Mesenchymal stem cell (in vitro differentiated cells and primary cell): Measurements from ENCODE around the gene POLRMT.

ENCODE experiments used
- DNase-seq: peaks from one replicate; pipeline ENCODE4 v3.0.0-alpha.2; 2013
- H2AFZ ChIP-seq: one replicate; pipeline ENCODE4 v1.6.1; 2013; ENCODE audit warnings: low read depth, mild to moderate bottlenecking, control low read depth, inconsistent platforms, low read length, moderate library complexity
- H2AK5ac ChIP-seq: 2 replicates; pipeline ENCODE4 v1.6.1; 2013; ENCODE audit warnings: low read length, moderate library complexity, mild to moderate bottlenecking, inconsistent platforms; ENCODE audit not compliant: severe bottlenecking
- H2BK120ac ChIP-seq: one replicate; pipeline ENCODE4 v1.6.1; 2013; ENCODE audit warnings: low read depth, mild to moderate bottlenecking, inconsistent platforms, low read length, moderate library complexity
- H2BK12ac ChIP-seq, 2 experiments: one replicate each; pipeline ENCODE4 v1.6.1; 2013; ENCODE audit warnings: inconsistent platforms in 2 of 2, low read length in 2 of 2, mild to moderate bottlenecking in 2 of 2, moderate library complexity in 2 of 2, control low read depth in 1 of 2
- H2BK15ac ChIP-seq: one replicate; pipeline ENCODE4 v1.6.1; 2013; ENCODE audit warnings: mild to moderate bottlenecking, low read depth, inconsistent platforms; ENCODE audit not compliant: poor library complexity, severe bottlenecking
- H2BK5ac ChIP-seq: 2 replicates; pipeline ENCODE4 v1.6.1; 2013; ENCODE audit warnings: low read depth, mild to moderate bottlenecking, low read length, control low read depth, inconsistent platforms; ENCODE audit not compliant: poor library complexity, severe bottlenecking
- H3K14ac ChIP-seq, 2 experiments: one replicate each; pipeline ENCODE4 v1.6.1; 2013; ENCODE audit warnings: inconsistent platforms in 2 of 2, low read length in 2 of 2, control low read depth in 1 of 2, mild to moderate bottlenecking in 1 of 2, moderate library complexity in 1 of 2
- H3K18ac ChIP-seq, 2 experiments: one replicate each; pipeline ENCODE4 v1.6.1; 2013; ENCODE audit warnings: inconsistent platforms in 2 of 2, low read length in 2 of 2, control low read depth in 1 of 2, low read depth in 1 of 2, mild to moderate bottlenecking in 1 of 2
- H3K23ac ChIP-seq, 2 experiments: one replicate each; pipeline ENCODE4 v1.6.1; 2013; ENCODE audit warnings: inconsistent platforms in 2 of 2, low read length in 2 of 2, mild to moderate bottlenecking in 2 of 2, moderate library complexity in 2 of 2, control low read depth in 1 of 2
- H3K27ac ChIP-seq: 2 replicates; pipeline ENCODE4 v1.5.1; 2013; ENCODE audit warnings: mild to moderate bottlenecking, moderate library complexity, low read length, control low read depth, inconsistent platforms; ENCODE audit not compliant: poor library complexity, severe bottlenecking
- H3K27me3 ChIP-seq, 2 experiments: 2 replicates each; pipeline versions ENCODE4 v1.6.1 to v1.7.0; 2013; ENCODE audit warnings: low read length in 2 of 2, mild to moderate bottlenecking in 2 of 2, moderate library complexity in 2 of 2, control low read depth in 1 of 2, inconsistent platforms in 1 of 2; ENCODE audit not compliant: control insufficient read depth in 1 of 2, insufficient read depth in 1 of 2
- H3K36me3 ChIP-seq, 2 experiments: 2 replicates each; pipeline versions ENCODE4 v1.6.1 to v1.7.0; 2013; ENCODE audit warnings: low read length in 2 of 2, control low read depth in 1 of 2, inconsistent platforms in 1 of 2, low read depth in 1 of 2, mild to moderate bottlenecking in 1 of 2; ENCODE audit not compliant: insufficient read depth in 2 of 2, control insufficient read depth in 1 of 2
- H3K4ac ChIP-seq, 2 experiments: one replicate each; pipeline ENCODE4 v1.6.1; 2013; ENCODE audit warnings: inconsistent platforms in 2 of 2, low read length in 2 of 2, mild to moderate bottlenecking in 2 of 2, moderate library complexity in 2 of 2, control low read depth in 1 of 2, low read depth in 1 of 2
- H3K4me1 ChIP-seq: 2 replicates; pipeline ENCODE4 v1.6.1; 2013; ENCODE audit warnings: low read depth, low read length, control low read depth; ENCODE audit not compliant: control insufficient read depth, insufficient read depth
- H3K4me2 ChIP-seq: 2 replicates; pipeline ENCODE4 v1.6.1; 2013; ENCODE audit warnings: low read length, mild to moderate bottlenecking, inconsistent platforms; ENCODE audit not compliant: poor library complexity, severe bottlenecking
- H3K4me3 ChIP-seq, 2 experiments: 2 replicates each; pipeline versions ENCODE4 v1.5.1 to v1.7.0; 2013; ENCODE audit warnings: low read length in 2 of 2, mild to moderate bottlenecking in 2 of 2, control low read depth in 1 of 2, low read depth in 1 of 2; ENCODE audit not compliant: insufficient read depth in 1 of 2
- H3K79me1 ChIP-seq: replicated peaks from 2 replicates; pipeline ENCODE4 v1.6.1; 2013; ENCODE audit warnings: mild to moderate bottlenecking, control low read depth, low read length, inconsistent platforms; ENCODE audit not compliant: poor library complexity, severe bottlenecking
- H3K9ac ChIP-seq: 2 replicates; pipeline ENCODE4 v1.7.0; 2013; ENCODE audit warnings: mild to moderate bottlenecking, low read length, moderate library complexity
- H3K9me3 ChIP-seq: 2 replicates; pipeline ENCODE4 v1.7.0; 2013; ENCODE audit warnings: mild to moderate bottlenecking, low read length; ENCODE audit not compliant: control insufficient read depth
- H4K8ac ChIP-seq: one replicate; pipeline ENCODE4 v1.6.1; 2013; ENCODE audit warnings: inconsistent platforms, mild to moderate bottlenecking, low read length, moderate library complexity
- H4K91ac ChIP-seq: one replicate; pipeline ENCODE4 v1.6.1; 2013; ENCODE audit warnings: mild to moderate bottlenecking, low read length, inconsistent platforms
- WGBS: methylation state at CpG from one replicate; pipeline ENCODE4 v1.1.7; 2013; ENCODE audit warnings: mixed read lengths; 5-methylcytosine and 5-hydroxymethylcytosine counted together

Gene POLRMT

DNA sequence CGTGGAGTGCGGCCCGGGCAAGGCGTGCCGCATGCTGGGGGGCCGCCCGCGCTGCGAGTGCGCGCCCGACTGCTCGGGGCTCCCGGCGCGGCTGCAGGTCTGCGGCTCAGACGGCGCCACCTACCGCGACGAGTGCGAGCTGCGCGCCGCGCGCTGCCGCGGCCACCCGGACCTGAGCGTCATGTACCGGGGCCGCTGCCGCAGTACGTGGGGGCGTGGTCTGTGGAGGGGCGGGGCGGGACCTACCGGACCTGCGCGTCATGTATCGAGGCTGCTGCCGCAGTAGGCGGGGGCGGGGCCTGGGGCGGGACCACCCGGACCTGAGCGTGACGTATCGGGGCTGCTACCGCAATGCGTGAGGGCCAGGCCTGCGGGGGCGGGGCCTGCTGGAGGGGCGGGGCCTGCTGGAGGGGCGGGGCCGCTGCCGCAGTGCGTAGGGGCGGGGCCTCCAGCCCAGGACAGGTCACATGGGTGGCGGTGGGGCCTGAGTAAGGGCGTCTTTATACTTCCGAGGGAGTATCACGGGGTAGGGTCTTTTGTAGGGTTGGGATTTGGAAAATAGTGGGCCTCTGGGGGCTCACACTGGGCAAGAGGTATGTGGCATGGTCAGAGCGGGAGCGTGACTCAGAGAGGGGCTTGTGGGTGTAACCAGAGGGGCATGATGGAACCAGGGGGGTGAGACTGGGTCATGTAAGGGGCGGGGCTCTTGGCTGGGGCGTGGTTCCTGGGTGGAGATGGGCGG is 47.1 kb upstream of the POLRMT start:
- Histone ChIP-seq H2BK120ac (peak overlapping the region; percentile 94), H3K23ac (peak overlapping the region in 1 of 2 experiments; percentile 90), H3K79me1 (peaks cover 5% of the 10 kb centered on the region), H2AK5ac (no peak overlapping the region), H2BK12ac (peak overlapping the region in 1 of 2 experiments; percentile 83), H3K9me3 (no peaks in the 10 kb centered on the region), H3K4me3 (peak overlapping the region; percentile 75 to 85), H2BK5ac (peak overlapping the region; percentile 76), H3K27ac (peak overlapping the region; percentile 94), H3K27me3 (peaks cover 0 to 3% of the 10 kb centered on the region in 2 experiments), H3K4me2 (peak overlapping the region; percentile 81), H2AFZ (peak overlapping the region; percentile 16), H4K8ac (peak overlapping the region; percentile 89), H3K4ac (peak overlapping the region; percentile 95 to 100), H3K14ac (peak overlapping the region; percentile 44 to 97), H4K91ac (peak overlapping the region; percentile 98), H3K9ac (peak overlapping the region; percentile 90), H3K18ac (peak overlapping the region; percentile 98 to 99), H3K4me1 (peaks cover 41% of the 10 kb centered on the region), H2BK15ac (peak overlapping the region; percentile 94), H3K36me3 (peaks cover 0 to 22% of the 10 kb centered on the region in 2 experiments)
- 1% methylated on average over 64 of the region's 70 CpGs for WGBS
- DNase-seq = peak; percentile 97

DNA sequence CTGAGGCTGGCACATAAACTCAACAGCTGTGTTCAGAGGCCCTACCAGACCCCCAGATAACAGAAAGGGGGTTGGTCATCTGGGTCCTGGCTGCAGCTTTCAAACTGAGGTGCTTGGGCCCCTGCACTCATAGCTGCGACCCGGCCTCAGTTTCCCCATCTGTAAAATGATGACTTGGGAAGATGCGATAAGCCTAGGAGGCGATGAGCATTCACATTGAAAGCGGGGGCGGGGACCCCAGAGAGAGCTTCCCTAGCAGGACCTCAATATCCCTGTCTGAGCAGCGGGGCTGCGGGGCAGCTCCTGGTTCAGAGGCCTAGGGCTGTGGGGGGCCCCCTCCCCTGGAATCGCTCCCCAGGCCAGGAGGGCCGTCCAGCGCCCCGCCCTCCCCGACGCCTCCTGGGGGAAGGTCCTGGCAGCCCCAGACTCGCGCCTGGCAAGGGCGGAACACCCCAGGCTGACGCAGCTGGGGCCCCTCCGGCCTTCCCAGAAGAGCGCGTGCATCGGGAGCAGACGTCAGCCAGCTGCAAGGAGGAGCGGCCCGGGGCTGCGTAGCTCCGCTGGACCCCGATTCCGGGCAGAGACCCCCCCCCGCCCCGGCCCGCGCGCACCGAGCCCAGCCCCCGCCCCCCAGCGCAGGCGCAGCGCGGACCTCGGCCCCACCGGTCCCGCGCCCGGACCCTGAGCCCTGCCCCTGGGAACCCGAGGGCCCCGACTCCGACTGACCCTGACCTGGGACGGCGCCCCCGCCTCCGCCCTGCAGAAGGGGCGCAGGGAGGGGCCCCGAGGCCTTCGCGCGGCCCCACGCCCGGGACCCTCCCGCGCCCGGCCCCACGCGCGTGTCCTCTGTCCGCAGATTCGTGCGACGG is 46.3 kb upstream of the POLRMT start:
- peak overlapping the region; percentile 94 for H2BK15ac ChIP-seq
- H3K23ac ChIP-seq = peak overlapping the region in 1 of 2 experiments; percentile 90
- peak overlapping the region; percentile 95 to 100 for H3K4ac ChIP-seq
- H3K27ac ChIP-seq = peak overlapping the region; percentile 42
- peak overlapping the region; percentile 81 for H3K4me2 ChIP-seq
- H3K4me1 ChIP-seq = peaks cover 46% of the 10 kb centered on the region
- WGBS = 7% methylated on average over 51 of the region's 69 CpGs
- H3K4me3 ChIP-seq = peak overlapping the region; percentile 75 to 85
- H3K79me1 ChIP-seq = peaks cover 5% of the 10 kb centered on the region
- H4K8ac ChIP-seq = peak overlapping the region; percentile 89
- H3K27me3 ChIP-seq = peaks cover 0 to 3% of the 10 kb centered on the region in 2 experiments
- no peaks in the 10 kb centered on the region for H3K9me3 ChIP-seq
- H4K91ac ChIP-seq = peak overlapping the region; percentile 98
- peak overlapping the region; percentile 94 for H2BK120ac ChIP-seq
- H3K18ac ChIP-seq = peak overlapping the region; percentile 98 to 99
- peak overlapping the region; percentile 20 for H2AK5ac ChIP-seq
- peak overlapping the region; percentile 76 for H2BK5ac ChIP-seq
- H3K14ac ChIP-seq = peak overlapping the region; percentile 44 to 97
- peak overlapping the region; percentile 16 for H2AFZ ChIP-seq
- H2BK12ac ChIP-seq = peak overlapping the region; percentile 43 to 73
- DNase-seq = peak; percentile 90
- H3K36me3 ChIP-seq = peaks cover 0 to 22% of the 10 kb centered on the region in 2 experiments
- H3K9ac ChIP-seq = peak overlapping the region; percentile 90

DNA sequence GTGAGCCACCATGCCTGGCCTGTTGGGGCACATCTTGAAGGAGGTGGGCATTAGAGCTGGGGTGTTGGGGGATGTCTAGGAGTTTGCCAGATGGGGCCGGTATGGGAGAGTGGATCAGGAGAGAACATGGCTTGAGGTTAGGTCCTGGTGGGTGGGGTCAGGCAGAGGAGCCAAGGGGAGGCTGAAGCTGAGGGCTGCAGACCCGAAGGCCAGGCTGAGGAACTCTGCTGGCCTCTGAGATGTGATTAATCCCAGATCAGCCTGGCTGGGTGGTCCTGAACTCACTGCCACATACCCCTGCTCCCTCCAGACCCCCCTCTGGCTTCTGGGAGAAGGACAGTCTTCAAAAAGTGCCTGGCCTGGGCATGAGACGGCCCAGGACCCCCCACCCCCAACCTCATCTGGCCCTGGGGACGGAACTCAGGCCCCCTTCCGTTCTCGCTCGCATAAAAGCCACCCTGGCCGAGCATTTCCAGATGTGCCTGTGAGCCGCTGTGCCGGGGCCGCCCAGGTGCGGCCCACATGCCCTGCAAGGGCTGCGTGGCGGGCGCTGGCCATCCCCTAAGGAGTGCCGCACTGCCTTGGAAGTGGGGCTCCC is 45.6 kb upstream of the POLRMT start:
- Histone ChIP-seq H2BK120ac (peak overlapping the region; percentile 94), H4K91ac (peak overlapping the region; percentile 19), H3K9ac (peak overlapping the region; percentile 90), H2BK15ac (peak overlapping the region; percentile 13), H2AFZ (no peak overlapping the region), H3K4me1 (peaks cover 46% of the 10 kb centered on the region), H3K4ac (peak overlapping the region; percentile 10 to 29), H3K18ac (peak overlapping the region; percentile 16 to 81), H3K14ac (no peak overlapping the region), H3K4me3 (peak overlapping the region in 1 of 2 experiments; percentile 75), H3K27ac (no peak overlapping the region), H3K9me3 (no peaks in the 10 kb centered on the region), H3K79me1 (peaks cover 5% of the 10 kb centered on the region), H2AK5ac (peak overlapping the region; percentile 20), H3K36me3 (peaks cover 0 to 25% of the 10 kb centered on the region in 2 experiments), H3K4me2 (peak overlapping the region; percentile 81), H4K8ac (peak overlapping the region; percentile 89), H2BK5ac (no peak overlapping the region), H3K27me3 (peaks cover 0 to 3% of the 10 kb centered on the region in 2 experiments), H2BK12ac (peak overlapping the region in 1 of 2 experiments; percentile 7), H3K23ac (peak overlapping the region in 1 of 2 experiments; percentile 20)
- DNase-seq = peak; percentile 12
- WGBS = 80% methylated on average over 16 of the region's 16 CpGs
